Osteocyte (in vitro differentiated cells): ENCODE measurements around the gene USP3. TPM values are rescaled to one million over a fixed set of nuclear protein-coding genes. Genes with fewer than 3 reads are reported as not detected.

ENCODE experiments used
- DNase-seq: peaks from one replicate; pipeline ENCODE4 v3.0.0; 2021; ENCODE audit warnings: mixed read lengths; ENCODE audit not compliant: unreplicated experiment; ENCODE audit errors: extremely low spot score
- H3K27ac Mint-ChIP-seq: one replicate; pipeline ENCODE4 v1.8.0; 2021; ENCODE audit warnings: mild to moderate bottlenecking, mixed read lengths; ENCODE audit not compliant: unreplicated experiment
- H3K27me3 Mint-ChIP-seq: one replicate; pipeline ENCODE4 v1.8.0; 2021; ENCODE audit warnings: mixed read lengths; ENCODE audit not compliant: unreplicated experiment
- H3K36me3 Mint-ChIP-seq: one replicate; pipeline ENCODE4 v1.8.0; 2021; ENCODE audit warnings: mixed read lengths; ENCODE audit not compliant: unreplicated experiment
- H3K4me1 Mint-ChIP-seq: one replicate; pipeline ENCODE4 v1.8.0; 2021; ENCODE audit warnings: mixed read lengths; ENCODE audit not compliant: unreplicated experiment
- H3K4me3 Mint-ChIP-seq: one replicate; pipeline ENCODE4 v1.8.0; 2021; ENCODE audit warnings: mild to moderate bottlenecking, moderate library complexity, mixed read lengths; ENCODE audit not compliant: unreplicated experiment
- H3K9me3 Mint-ChIP-seq: one replicate; pipeline ENCODE4 v1.8.0; 2021; ENCODE audit warnings: mixed read lengths; ENCODE audit not compliant: unreplicated experiment
- total RNA-seq: library from RNA; stranded (reverse); gene quantifications from 2 replicates; pipeline ENCODE4 v1.2.1, GENCODE V29; 2021
- TF ChIP-seq, protein P1 (sequence below): fragments of 200-600 bp; sonication (generic); IDR thresholded peaks from 2 replicates; pipeline ENCODE4 v1.5.0; 2021; ENCODE audit warnings: antibody characterized with exemption, mild to moderate bottlenecking, moderate library complexity

Gene USP3
- total RNA-seq, 1 donor from 2014 or later = 41.2 TPM

DNA sequence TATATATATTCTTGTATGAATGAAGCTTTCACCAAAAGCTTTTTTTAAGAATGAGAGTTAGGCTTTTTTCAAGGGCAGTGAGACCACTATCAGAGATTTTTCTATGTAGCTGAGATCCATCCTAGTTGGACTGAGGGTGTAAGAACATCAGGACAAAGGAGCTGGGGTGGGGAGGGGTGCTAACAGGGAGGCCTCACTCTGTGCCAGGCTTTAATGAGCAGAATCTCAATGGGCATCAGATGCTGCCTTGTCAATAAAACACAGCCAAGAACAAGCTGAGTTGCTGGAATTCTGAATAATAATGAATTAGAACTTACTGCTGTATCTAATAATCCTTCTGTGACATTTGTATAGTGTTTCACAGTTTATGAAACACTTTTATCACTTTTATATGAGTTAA is 41.4 kb upstream of the USP3 start:
- H3K4me1 Mint-ChIP-seq = peaks cover 28% of the 10 kb centered on the region
- no peak for DNase-seq
- no peak overlapping the region for H3K4me3 Mint-ChIP-seq

DNA sequence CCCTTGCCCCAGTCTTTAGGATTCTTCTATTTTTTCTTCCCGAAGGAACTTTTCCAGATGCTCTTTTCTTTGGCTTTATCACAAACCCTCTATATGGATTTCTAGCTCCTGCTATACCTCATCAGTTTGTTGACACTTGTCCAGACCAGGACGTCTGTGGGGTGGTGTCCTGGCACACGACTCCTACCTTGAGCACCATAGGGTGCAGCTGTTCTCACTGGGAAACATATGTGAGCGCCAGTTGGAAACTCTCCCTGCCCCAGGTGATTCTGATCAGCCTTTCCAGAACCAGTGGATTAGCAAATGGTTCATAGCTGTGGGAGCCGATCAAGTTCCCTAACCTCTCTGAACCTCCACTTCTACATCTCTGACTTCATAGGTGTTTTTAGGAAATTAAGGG is 40.6 kb upstream of the USP3 start:
- H3K4me1 Mint-ChIP-seq = peaks cover 28% of the 10 kb centered on the region
- no peak for DNase-seq
- H3K36me3 Mint-ChIP-seq = no peaks in the 10 kb centered on the region
- no peak overlapping the region for H3K27ac Mint-ChIP-seq
- TF ChIP-seq, protein P1, sequence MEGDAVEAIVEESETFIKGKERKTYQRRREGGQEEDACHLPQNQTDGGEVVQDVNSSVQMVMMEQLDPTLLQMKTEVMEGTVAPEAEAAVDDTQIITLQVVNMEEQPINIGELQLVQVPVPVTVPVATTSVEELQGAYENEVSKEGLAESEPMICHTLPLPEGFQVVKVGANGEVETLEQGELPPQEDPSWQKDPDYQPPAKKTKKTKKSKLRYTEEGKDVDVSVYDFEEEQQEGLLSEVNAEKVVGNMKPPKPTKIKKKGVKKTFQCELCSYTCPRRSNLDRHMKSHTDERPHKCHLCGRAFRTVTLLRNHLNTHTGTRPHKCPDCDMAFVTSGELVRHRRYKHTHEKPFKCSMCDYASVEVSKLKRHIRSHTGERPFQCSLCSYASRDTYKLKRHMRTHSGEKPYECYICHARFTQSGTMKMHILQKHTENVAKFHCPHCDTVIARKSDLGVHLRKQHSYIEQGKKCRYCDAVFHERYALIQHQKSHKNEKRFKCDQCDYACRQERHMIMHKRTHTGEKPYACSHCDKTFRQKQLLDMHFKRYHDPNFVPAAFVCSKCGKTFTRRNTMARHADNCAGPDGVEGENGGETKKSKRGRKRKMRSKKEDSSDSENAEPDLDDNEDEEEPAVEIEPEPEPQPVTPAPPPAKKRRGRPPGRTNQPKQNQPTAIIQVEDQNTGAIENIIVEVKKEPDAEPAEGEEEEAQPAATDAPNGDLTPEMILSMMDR = no peak
- no peak overlapping the region for H3K4me3 Mint-ChIP-seq
- H3K9me3 Mint-ChIP-seq = no peaks in the 10 kb centered on the region
- H3K27me3 Mint-ChIP-seq = peaks cover 14% of the 10 kb centered on the region

More for the DNA sequence above, 41.4 kb upstream of the USP3 start:
- H3K27ac Mint-ChIP-seq = no peak overlapping the region
- TF ChIP-seq, protein P1 = no peak
- peaks cover 8% of the 10 kb centered on the region for H3K27me3 Mint-ChIP-seq
- no peaks in the 10 kb centered on the region for H3K36me3 Mint-ChIP-seq
- peaks cover 7% of the 10 kb centered on the region for H3K9me3 Mint-ChIP-seq

DNA sequence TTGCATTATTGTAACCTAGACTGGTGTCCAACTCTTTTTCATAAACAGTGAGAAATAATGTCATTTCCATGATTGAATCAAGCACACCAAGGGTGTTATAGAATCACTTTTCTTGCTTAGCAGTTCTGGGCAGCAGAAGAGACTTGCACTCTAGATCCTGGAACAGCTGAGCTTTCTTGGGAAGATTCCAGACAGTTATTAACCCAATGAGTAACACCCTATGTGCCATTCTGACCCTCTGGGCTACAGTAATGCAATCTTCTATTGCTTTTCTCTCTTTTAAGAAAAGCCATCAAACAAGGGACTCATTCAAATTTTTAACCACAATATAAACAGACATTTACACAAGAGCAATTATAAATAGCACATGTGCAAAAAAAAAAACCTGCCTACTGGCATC is 39.3 kb upstream of the USP3 start:
- Mint-ChIP-seq H3K27ac (no peak overlapping the region), H3K4me1 (peaks cover 28% of the 10 kb centered on the region), H3K4me3 (no peak overlapping the region), H3K9me3 (no peaks in the 10 kb centered on the region), H3K36me3 (no peaks in the 10 kb centered on the region), H3K27me3 (peaks cover 22% of the 10 kb centered on the region)
- DNase-seq = no peak
- TF ChIP-seq, protein P1 = no peak

DNA sequence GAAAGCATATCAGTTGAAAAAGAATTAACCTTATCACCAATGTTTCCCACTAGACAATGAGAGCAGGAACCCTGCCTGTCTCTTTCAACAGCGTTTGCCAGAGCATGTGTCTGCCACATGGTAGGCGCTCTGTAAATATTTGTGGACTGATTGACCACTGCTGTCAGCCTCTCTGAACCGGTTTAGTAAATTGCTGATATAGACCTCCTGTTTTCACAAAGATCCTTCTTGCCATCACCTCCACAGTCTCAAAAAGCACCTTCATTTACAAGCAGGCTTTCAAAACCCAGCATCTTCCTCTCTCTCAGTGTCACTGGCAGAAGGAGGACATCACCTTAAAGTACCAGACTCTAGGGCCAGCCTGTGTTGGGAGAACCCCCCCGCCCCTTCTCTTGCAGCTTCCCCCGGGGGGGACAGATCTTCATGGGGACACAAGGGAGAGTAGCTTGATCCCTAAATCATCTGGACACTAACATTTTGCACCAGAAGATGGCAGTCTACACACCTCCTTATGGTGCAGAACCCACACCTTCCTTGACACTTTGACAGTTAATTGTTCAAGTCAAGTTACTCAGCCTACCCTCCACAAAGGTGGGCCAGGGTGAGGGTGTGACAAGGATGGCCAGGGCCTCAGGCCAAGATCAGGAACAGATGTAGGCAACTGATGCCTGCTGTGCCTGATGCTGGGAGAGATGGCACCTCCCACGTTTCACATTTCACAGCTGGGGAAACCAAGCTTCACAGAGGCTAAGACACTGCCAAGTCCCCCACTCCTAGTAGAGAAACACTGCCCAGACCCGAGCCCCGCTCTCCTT is 37.8 kb upstream of the USP3 start:
- H3K27ac Mint-ChIP-seq = peak overlapping the region; percentile 54
- no peak for DNase-seq
- peaks cover 24% of the 10 kb centered on the region for H3K4me1 Mint-ChIP-seq
- no peaks in the 10 kb centered on the region for H3K9me3 Mint-ChIP-seq
- H3K36me3 Mint-ChIP-seq = no peaks in the 10 kb centered on the region
- H3K27me3 Mint-ChIP-seq = peaks cover 24% of the 10 kb centered on the region
- H3K4me3 Mint-ChIP-seq = no peak overlapping the region
- TF ChIP-seq, protein P1 = peak; percentile 80

DNA sequence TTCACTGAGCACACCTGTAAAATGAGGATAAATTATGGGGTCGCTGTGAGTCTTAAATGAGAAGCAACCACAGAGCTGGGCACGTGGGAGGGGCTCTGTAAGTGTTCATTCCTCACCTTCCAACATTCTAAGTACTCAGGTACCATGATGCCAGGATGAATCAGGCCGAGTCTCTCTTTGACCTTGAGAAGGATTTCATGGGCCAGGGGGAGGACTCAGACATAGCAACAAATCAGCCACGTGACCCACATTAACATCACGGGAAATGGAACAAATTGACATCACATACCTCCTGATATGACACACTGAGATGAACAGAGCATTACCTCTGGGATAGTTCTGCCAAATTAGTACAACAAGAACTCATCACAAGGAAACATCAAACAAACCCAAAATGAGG is 35.2 kb upstream of the USP3 start:
- H3K27me3 Mint-ChIP-seq = peaks cover 27% of the 10 kb centered on the region
- TF ChIP-seq, protein P1 = no peak
- no peaks in the 10 kb centered on the region for H3K9me3 Mint-ChIP-seq
- no peak overlapping the region for H3K4me3 Mint-ChIP-seq
- H3K4me1 Mint-ChIP-seq = peaks cover 14% of the 10 kb centered on the region
- no peaks in the 10 kb centered on the region for H3K36me3 Mint-ChIP-seq
- DNase-seq = no peak
- H3K27ac Mint-ChIP-seq = no peak overlapping the region
